ENCODE results near the gene ZNF587.

GRCh38 chr19:57800696-57801095, 49.0 kb upstream of the ZNF587 start:
- TF ChIP-seq CTCF (IDR thresholded peaks at IDR 0.05) (no peak), EP300 (IDR thresholded peaks at IDR 0.05) (no peak), POLR2AphosphoS5 (IDR thresholded peaks at IDR 0.05) (no peak), POLR2A (IDR thresholded peaks at IDR 0.05) (no peak)

Measured in gastroesophageal sphincter (tissue), 3 donors.